HAP-1 (cell line): Measurements from ENCODE around the gene TCF4.

Source experiments
- DNase-seq, 2 experiments: peaks; one replicate each; pipeline ENCODE4 v3.0.0-alpha.2; 2016 to 2020; ENCODE audit warnings: low spot score in 2 of 2
- H3K27me3 ChIP-seq: fragments of 250-450 bp; sonication (Bioruptor Pico); 2 replicates; pipeline ENCODE4 v1.5.1; 2020; ENCODE audit warnings: low read depth, mild to moderate bottlenecking, moderate library complexity
- H3K36me3 ChIP-seq: fragments of 250-450 bp; sonication (Bioruptor Pico); replicated peaks from 2 replicates; pipeline ENCODE4 v1.5.1; 2020; ENCODE audit warnings: mild to moderate bottlenecking
- H3K4me1 ChIP-seq: fragments of 250-450 bp; sonication (Bioruptor Pico); 2 replicates; pipeline ENCODE4 v1.5.1; 2020; ENCODE audit warnings: mild to moderate bottlenecking
- H3K4me3 ChIP-seq: fragments of 250-450 bp; sonication (Bioruptor Pico); 2 replicates; pipeline ENCODE4 v1.5.1; 2020; ENCODE audit warnings: mild to moderate bottlenecking, moderate library complexity
- H3K9me3 ChIP-seq: fragments of 250-450 bp; sonication (Bioruptor Pico); 2 replicates; pipeline ENCODE4 v1.5.1; 2020; ENCODE audit warnings: mild to moderate bottlenecking, moderate library complexity
- in situ Hi-C: fragments of 300-500 bp; cut with MboI; formaldehyde crosslinking; loops from 3 replicates; pipeline ENCODE4 v1.14.3; 2020; ENCODE audit warnings: low sequenced_read_pairs, inconsistent platforms, mixed read lengths

Gene TCF4

DNA sequence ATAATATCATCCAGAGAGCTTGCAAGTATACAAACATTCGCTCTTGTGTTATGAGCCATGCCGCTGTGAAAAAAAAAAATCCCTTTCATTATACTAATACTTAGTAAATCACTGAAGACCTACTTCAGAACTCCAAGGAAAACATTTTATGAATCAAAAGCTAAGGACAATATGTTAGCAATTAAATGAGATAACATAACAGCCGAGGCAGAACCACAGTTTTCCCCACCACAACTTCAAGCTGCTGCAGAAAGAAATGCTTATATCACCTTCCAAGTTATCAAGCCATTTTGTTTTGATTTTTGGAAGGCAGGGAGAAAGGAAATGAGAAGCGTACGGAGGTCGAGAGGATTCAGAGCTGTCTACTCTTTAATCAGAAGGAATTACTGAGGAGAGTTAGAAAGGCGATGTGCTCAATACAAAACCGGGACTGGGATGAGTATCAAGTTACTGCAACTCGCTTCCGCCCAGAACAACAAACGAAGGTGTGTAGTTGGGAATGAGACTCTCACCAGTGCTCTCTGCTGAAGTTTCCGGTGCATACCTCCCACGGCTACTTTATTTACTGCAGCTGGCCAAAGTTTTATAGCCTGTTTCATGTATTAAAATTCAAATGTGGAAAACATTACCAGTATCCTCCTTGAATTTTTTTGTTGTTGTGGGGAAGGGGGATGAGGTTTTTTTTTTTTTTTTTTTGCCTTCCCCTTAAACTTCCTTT, 336.6 kb downstream of the TCF4 start:
- Histone ChIP-seq H3K4me1 (no peaks in the 10 kb centered on the region), H3K9me3 (no peaks in the 10 kb centered on the region), H3K27me3 (no peaks in the 10 kb centered on the region), H3K4me3 (no peak overlapping the region), H3K36me3 (no peaks in the 10 kb centered on the region; the same call in 1 of the 2 replicates)
- DNase-seq = peak in 1 of 2 experiments; percentile 12
- in situ Hi-C loops = no loop called here

DNA sequence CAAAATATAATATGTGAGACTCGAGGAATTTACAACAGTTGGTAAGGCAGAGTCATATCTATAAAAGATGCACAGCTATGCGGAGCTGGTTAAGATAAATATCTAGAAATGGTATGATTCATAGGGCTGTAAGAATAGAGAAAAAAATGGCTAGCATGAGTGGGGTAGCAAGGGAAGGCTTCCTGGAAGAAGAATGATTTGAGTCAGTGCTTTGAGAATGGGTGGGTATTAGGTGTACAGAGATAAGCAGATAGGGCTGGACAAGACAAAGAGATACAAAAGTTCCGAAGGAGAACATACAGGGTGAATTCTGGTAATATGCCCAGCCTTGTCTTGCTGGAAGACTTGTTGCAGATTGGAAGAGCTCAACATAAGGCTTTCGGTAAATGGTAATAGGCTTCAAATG, 337.2 kb downstream of the TCF4 start:
- H3K4me3 ChIP-seq = no peak overlapping the region
- no peaks in the 10 kb centered on the region; the same call in 1 of the 2 replicates for H3K36me3 ChIP-seq
- no peaks in the 10 kb centered on the region for H3K9me3 ChIP-seq
- H3K27me3 ChIP-seq = no peaks in the 10 kb centered on the region
- in situ Hi-C loops = no loop called here
- DNase-seq = no peak
- H3K4me1 ChIP-seq = no peaks in the 10 kb centered on the region

DNA sequence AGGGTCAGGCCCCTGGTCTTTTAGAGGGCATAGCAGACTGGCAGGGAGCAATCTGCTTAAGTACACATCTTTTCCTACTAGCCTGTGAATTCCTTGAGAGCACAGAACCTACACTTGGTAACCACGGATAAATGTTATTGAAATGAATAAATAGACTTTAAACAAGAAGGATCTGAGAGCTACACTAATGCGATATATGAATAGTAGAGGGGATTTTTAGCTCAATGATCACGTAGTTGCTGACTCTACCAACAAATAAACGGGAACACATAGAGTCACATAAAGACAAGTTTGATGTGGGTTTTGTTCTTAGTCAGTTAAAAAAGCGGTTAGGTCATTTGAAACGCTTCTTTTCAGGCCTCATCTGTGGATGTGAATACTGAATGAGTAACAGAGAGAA, 338.4 kb downstream of the TCF4 start:
- in situ Hi-C loops = loop anchor here (25.0 kb wide), 2 partner anchors 513 to 1313 kb away; no protein-coding TSS in a partner anchor
- no peak for DNase-seq
- no peaks in the 10 kb centered on the region for H3K9me3 ChIP-seq
- no peak overlapping the region for H3K4me3 ChIP-seq
- H3K4me1 ChIP-seq = no peaks in the 10 kb centered on the region
- H3K36me3 ChIP-seq = no peaks in the 10 kb centered on the region; the same call in 1 of the 2 replicates
- H3K27me3 ChIP-seq = no peaks in the 10 kb centered on the region

DNA sequence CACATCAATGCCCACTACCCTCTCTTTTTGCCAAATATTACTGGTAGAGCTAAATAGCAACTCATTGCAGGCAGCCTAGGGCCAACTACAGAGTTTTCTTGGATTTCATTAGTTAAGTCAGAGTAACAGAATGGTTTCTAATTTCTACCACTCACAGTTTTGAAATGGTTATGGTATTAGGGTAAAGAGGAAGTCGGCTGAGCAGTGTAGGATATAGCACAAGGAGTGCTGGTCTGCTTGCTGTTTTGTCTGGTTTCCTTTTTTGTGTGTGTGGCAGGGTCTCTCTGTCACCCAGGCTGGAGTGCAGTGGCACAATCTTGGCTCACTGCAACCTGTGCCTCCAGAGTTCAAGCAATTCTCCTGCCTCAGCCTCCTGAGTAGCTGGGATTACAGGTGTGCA, 339.5 kb downstream of the TCF4 start:
- H3K9me3 ChIP-seq = no peaks in the 10 kb centered on the region
- no peaks in the 10 kb centered on the region for H3K4me1 ChIP-seq
- no peaks in the 10 kb centered on the region for H3K36me3 ChIP-seq
- H3K4me3 ChIP-seq = no peak overlapping the region
- H3K27me3 ChIP-seq = no peaks in the 10 kb centered on the region
- in situ Hi-C loops = loop anchor here (25.0 kb wide), 2 partner anchors 514 to 1314 kb away; no protein-coding TSS in a partner anchor
- DNase-seq = no peak

DNA sequence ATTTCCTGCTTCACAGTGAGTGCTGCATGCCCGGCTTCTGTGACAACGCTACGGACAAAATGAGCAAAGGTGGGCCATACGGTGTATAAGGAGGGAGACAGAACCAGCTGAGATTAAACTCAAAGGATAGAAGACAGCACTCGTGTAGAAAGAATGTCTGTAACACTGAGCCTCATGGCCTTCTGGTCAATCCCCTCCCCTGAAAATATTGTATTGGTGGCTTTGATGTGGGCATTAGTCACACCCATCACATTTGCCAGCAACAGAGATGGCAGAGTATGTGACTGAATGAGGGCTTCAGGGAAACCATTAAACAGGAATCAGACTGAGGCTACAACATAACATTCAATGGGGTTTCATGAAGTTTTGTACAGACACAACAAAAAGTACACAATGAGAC, 341.0 kb downstream of the TCF4 start:
- H3K36me3 ChIP-seq = no peaks in the 10 kb centered on the region
- H3K9me3 ChIP-seq = no peaks in the 10 kb centered on the region
- no peak overlapping the region for H3K4me3 ChIP-seq
- in situ Hi-C loops = loop anchor here (25.0 kb wide), 2 partner anchors 515 to 1315 kb away; no protein-coding TSS in a partner anchor
- no peak for DNase-seq
- H3K27me3 ChIP-seq = no peaks in the 10 kb centered on the region
- H3K4me1 ChIP-seq = no peaks in the 10 kb centered on the region

DNA sequence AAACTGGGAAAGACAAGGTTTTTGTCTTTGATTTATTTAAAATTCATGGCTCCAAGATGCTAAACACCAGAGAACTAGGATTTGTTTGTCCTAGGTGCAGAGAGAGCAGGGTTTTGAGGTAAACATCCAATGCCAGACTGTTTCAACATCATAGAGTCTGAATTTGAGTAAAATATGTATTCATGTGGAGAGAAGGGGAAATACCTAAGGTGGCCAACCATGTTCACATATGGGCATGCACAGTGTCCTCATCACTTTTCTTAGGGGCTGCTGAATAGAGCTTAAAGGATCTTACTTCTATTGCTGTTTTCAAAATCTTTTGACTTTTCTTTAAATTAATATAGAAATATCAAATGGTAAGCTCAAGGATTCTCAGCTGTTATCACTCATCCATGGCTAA, 341.7 kb downstream of the TCF4 start:
- no peak for DNase-seq
- H3K4me3 ChIP-seq = no peak overlapping the region
- H3K27me3 ChIP-seq = no peaks in the 10 kb centered on the region
- H3K9me3 ChIP-seq = no peaks in the 10 kb centered on the region
- no peaks in the 10 kb centered on the region for H3K4me1 ChIP-seq
- no peaks in the 10 kb centered on the region for H3K36me3 ChIP-seq
- in situ Hi-C loops = loop anchor here (25.0 kb wide), 2 partner anchors 516 to 1316 kb away; no protein-coding TSS in a partner anchor

DNA sequence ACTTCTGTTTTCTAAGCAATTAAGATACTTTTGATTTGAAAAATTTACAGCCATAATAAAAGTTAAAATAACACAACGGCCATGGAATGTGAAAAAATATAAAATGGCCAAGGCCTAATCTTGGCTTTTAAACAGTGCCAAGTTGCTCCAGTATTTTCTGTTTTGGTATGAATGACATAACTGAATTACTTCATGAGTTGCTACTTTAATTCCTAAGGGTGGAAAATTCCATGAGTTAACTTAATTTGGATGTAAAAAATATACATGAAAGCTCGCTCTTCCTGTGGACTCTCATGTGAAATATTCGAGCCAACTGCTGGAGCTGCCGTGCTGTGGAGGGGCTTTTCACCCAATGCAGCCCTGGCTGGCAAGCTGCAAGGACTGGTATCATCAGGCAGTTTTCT, 342.8 kb downstream of the TCF4 start:
- Histone ChIP-seq H3K27me3 (no peaks in the 10 kb centered on the region), H3K36me3 (no peaks in the 10 kb centered on the region), H3K4me1 (no peaks in the 10 kb centered on the region), H3K4me3 (no peak overlapping the region), H3K9me3 (no peaks in the 10 kb centered on the region)
- in situ Hi-C loops = loop anchor here (25.0 kb wide), 2 partner anchors 517 to 1317 kb away; no protein-coding TSS in a partner anchor
- no peak for DNase-seq

DNA sequence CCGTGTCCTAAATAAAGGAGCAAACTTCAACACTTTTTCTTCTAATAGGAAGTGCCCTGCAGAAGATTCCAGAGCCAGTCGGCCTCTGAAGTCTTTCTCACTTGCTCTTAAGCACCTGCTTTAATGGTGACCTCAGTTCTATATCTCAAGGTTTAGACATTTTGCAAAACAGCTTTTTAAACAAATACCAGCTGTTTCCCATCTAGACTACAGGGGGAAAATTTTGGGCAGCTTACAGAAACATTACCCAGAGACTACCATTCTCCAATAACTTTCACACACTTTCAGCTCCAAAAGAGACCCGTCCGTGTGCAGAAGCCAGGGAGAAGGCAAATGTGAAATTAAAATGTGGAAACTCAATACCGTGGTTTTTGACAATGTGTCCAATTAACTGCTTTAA, 343.4 kb downstream of the TCF4 start:
- no peak for DNase-seq
- Histone ChIP-seq H3K4me1 (no peaks in the 10 kb centered on the region), H3K9me3 (no peaks in the 10 kb centered on the region), H3K4me3 (no peak overlapping the region), H3K36me3 (no peaks in the 10 kb centered on the region), H3K27me3 (no peaks in the 10 kb centered on the region)
- in situ Hi-C loops = loop anchor here (25.0 kb wide), 2 partner anchors 518 to 1318 kb away; no protein-coding TSS in a partner anchor

DNA sequence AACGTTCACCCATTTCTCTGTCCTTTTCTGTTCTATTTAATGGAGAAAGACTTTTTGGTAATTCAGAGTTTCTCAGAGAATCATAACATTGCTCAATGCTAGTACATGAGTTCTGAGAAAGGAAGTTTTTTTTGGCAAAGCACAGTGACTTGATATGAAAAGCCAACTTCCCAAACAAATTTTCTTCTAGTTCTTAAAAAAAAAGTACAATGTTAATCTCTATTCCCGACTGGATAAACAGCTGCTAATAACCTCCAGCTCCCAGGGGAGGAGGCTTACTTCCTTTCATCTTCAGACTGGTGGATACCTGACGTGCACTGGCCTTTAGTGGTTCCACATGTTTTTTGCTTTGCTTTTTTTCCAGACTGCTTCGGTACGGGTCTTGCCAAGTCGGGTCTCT, 344.1 kb downstream of the TCF4 start:
- in situ Hi-C loops = loop anchor here (25.0 kb wide), 2 partner anchors 518 to 1318 kb away; no protein-coding TSS in a partner anchor
- H3K36me3 ChIP-seq = no peaks in the 10 kb centered on the region
- H3K4me1 ChIP-seq = no peaks in the 10 kb centered on the region
- no peak for DNase-seq
- H3K4me3 ChIP-seq = no peak overlapping the region
- no peaks in the 10 kb centered on the region for H3K9me3 ChIP-seq
- H3K27me3 ChIP-seq = no peaks in the 10 kb centered on the region

DNA sequence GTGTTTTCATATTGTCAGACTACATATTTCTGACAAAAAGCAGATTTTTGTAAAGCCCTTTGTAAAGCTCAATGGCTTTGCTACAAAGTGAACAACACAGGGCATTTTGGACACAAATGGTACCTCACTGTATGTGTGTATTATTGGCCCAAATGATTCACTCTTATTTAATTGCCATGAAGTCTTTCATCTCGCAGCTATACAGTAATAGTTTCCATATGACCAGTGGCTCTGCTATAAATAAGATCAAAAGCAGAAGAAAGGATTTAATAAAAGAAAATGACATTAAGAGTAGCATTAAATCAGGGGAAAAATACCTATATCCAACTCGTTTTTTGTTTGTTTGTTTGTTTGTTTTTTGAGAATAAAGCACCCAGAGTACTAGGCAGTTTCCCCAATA, 344.7 kb downstream of the TCF4 start:
- no peaks in the 10 kb centered on the region for H3K4me1 ChIP-seq
- in situ Hi-C loops = loop anchor here (25.0 kb wide), 2 partner anchors 519 to 1319 kb away; no protein-coding TSS in a partner anchor
- no peaks in the 10 kb centered on the region for H3K36me3 ChIP-seq
- no peaks in the 10 kb centered on the region for H3K27me3 ChIP-seq
- no peak overlapping the region for H3K4me3 ChIP-seq
- H3K9me3 ChIP-seq = no peaks in the 10 kb centered on the region
- no peak for DNase-seq

DNA sequence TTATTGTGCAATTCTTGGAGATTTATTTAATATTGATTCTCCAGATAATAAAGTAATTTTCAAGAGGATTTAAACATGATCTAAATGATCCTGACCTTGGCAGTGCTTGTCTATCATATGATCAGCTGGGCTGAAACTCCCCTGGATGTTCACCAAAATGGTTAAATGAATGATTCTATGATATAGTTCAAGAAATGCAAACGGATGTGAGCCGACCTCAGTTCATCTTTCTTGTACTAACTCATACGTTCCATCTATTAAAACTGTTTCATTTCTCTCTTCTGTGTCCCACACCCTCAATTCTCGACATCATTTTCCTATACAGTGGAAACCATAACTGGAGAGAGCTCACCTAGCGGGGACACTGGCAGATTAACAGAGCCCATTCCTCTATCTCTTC, 347.0 kb downstream of the TCF4 start:
- H3K36me3 ChIP-seq = no peaks in the 10 kb centered on the region
- no peaks in the 10 kb centered on the region for H3K27me3 ChIP-seq
- H3K9me3 ChIP-seq = no peaks in the 10 kb centered on the region
- no peak overlapping the region for H3K4me3 ChIP-seq
- H3K4me1 ChIP-seq = no peaks in the 10 kb centered on the region
- in situ Hi-C loops = loop anchor here (25.0 kb wide), 2 partner anchors 521 to 1321 kb away; no protein-coding TSS in a partner anchor
- DNase-seq = no peak

DNA sequence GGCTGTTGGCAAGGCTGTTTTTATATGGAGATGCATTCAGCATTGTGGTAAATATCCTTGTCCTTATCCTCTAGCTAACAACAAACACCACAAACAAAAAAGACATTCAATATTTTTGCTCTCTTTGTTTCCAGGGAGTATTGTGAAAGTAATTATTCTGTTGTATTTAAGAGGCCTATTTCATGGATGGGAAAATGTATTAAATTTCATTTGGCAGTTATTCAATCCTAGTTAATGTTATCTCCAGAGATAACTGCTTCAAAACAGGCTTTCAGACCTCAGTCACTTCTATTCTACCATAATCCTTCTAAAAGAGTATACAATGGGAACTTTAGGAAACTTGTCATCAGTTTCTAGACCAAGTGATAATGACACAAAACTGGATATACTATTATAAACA, 348.3 kb downstream of the TCF4 start:
- DNase-seq = no peak
- Histone ChIP-seq H3K4me3 (no peak overlapping the region), H3K27me3 (no peaks in the 10 kb centered on the region), H3K9me3 (no peaks in the 10 kb centered on the region), H3K36me3 (no peaks in the 10 kb centered on the region), H3K4me1 (no peaks in the 10 kb centered on the region)
- in situ Hi-C loops = loop anchor here (10.0 to 25.0 kb wide), 3 partner anchors 175 to 1323 kb away; no protein-coding TSS in a partner anchor

DNA sequence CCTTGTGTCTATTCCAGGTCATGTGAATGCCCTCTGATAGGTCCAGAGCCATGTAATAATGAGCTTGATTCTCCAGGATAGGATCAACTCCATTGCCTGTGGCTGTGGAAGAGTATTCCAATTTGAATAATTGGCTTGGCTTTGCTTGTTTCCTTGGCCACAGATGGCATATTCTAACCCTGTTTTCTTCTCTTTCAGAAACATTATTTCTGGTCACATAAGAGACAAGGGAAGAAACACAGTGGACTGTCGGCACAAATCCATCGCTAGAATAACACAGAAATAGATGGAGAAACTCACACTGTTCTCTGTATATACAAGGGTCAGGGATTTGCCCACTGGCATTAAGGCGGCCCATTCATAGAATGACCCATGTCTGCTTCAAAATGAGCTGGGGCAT, 350.3 kb downstream of the TCF4 start:
- DNase-seq = no peak
- Histone ChIP-seq H3K4me3 (no peak overlapping the region), H3K27me3 (no peaks in the 10 kb centered on the region), H3K9me3 (no peaks in the 10 kb centered on the region), H3K4me1 (no peaks in the 10 kb centered on the region), H3K36me3 (no peaks in the 10 kb centered on the region)
- in situ Hi-C loops = loop anchor here (10.0 to 25.0 kb wide), 3 partner anchors 177 to 1325 kb away; no protein-coding TSS in a partner anchor
